Gastrocnemius medialis (tissue), 4 donors: ENCODE data around the gene ZNF689. TPM values are rescaled to one million over a fixed set of nuclear protein-coding genes. Genes with fewer than 3 reads are reported as not detected.
A peak's percentile ranks its signal among the peaks of the same experiment; 100 is the strongest.

ENCODE experiments used
- ATAC-seq, 2 donors: fragments of 150-250 bp; one replicate each; pipeline ENCODE4 v1.9.1; 2016
- DNase-seq, 2 donors: peaks; one replicate each; pipeline ENCODE4 v3.0.0-alpha.2; 2019
- H3K27ac ChIP-seq, 4 donors: fragments of 200-600 bp; sonication (generic); 1 replicate in 1 of 4; 2 replicates in 3 of 4; pipeline ENCODE4 v1.5.1; 2016 to 2018; ENCODE audit warnings: mild to moderate bottlenecking in 2 of 4, moderate library complexity in 1 of 4
- H3K27me3 ChIP-seq, 3 donors: fragments of 200-600 bp; sonication (generic) in 2 of 3; 1 replicate in 1 of 3; 2 replicates in 2 of 3; pipeline versions ENCODE4 v1.5.1 to v1.6.0; 2016 to 2019; ENCODE audit warnings: mild to moderate bottlenecking in 1 of 3, moderate library complexity in 1 of 3
- H3K36me3 ChIP-seq, 2 donors: fragments of 200-600 bp; sonication (generic) in 1 of 2; one replicate each; pipeline ENCODE4 v1.5.1; 2017 to 2018
- H3K4me1 ChIP-seq, 2 donors: fragments of 200-600 bp; sonication (generic) in 1 of 2; one replicate each; pipeline ENCODE4 v1.5.1; 2016 to 2017; ENCODE audit warnings: mild to moderate bottlenecking in 2 of 2
- H3K4me3 ChIP-seq, 4 donors: fragments of 200-600 bp; sonication (generic) in 3 of 4; 1 replicate in 1 of 4; 2 replicates in 3 of 4; pipeline ENCODE4 v1.5.1; 2016 to 2019; ENCODE audit warnings: mild to moderate bottlenecking in 2 of 4
- H3K9me3 ChIP-seq, 3 donors: fragments of 200-600 bp; sonication (generic) in 2 of 3; 1 replicate in 1 of 3; 2 replicates in 2 of 3; pipeline ENCODE4 v1.5.1; 2016 to 2019
- POLR2A ChIP-seq, 2 donors: fragments of 450-650 bp; IDR thresholded peaks; one replicate each; pipeline ENCODE4 v1.6.1; 2017; ENCODE audit warnings: antibody characterized with exemption in 2 of 2, mild to moderate bottlenecking in 2 of 2, moderate library complexity in 2 of 2
- in situ Hi-C, 4 donors: fragments of 200-750 bp; cut with MboI; loops; one replicate each; pipeline versions ENCODE4 v1.15.0 to v1.8.0; 2017; ENCODE audit warnings: low sequenced_read_pairs in 4 of 4
- intact Hi-C: fragments of 100-400 bp; cut with DNase I; formaldehyde crosslinking; loops from one replicate; pipeline ENCODE4 v1.15.1; 2023; ENCODE audit warnings: low total_unique reads
- total RNA-seq, 4 donors: library from RNA; depleted of rRNA; stranded (reverse); fragments of >200 nt; gene quantifications; one replicate each; pipeline versions ENCODE4 v1.1.0 to v1.2.3, GENCODE V29; 2016
- TF ChIP-seq, protein P1 (sequence below), 5 experiments: fragments of 450-650 bp in 3 of 5; fragments of 200-600 bp in 2 of 5; sonication (generic) in 2 of 5; IDR thresholded peaks in 4 of 5; conservative IDR thresholded peaks in 1 of 5; 1 replicate in 4 of 5; 2 replicates in 1 of 5; pipeline ENCODE4 v1.5.1; 2016 to 2019; ENCODE audit warnings: antibody characterized with exemption in 5 of 5, mild to moderate bottlenecking in 3 of 5, moderate library complexity in 3 of 5

ZNF689 gene
- 1 to 10 TPM; 2.9 to 6.3 (median 6.1) TPM for total RNA-seq

DNA sequence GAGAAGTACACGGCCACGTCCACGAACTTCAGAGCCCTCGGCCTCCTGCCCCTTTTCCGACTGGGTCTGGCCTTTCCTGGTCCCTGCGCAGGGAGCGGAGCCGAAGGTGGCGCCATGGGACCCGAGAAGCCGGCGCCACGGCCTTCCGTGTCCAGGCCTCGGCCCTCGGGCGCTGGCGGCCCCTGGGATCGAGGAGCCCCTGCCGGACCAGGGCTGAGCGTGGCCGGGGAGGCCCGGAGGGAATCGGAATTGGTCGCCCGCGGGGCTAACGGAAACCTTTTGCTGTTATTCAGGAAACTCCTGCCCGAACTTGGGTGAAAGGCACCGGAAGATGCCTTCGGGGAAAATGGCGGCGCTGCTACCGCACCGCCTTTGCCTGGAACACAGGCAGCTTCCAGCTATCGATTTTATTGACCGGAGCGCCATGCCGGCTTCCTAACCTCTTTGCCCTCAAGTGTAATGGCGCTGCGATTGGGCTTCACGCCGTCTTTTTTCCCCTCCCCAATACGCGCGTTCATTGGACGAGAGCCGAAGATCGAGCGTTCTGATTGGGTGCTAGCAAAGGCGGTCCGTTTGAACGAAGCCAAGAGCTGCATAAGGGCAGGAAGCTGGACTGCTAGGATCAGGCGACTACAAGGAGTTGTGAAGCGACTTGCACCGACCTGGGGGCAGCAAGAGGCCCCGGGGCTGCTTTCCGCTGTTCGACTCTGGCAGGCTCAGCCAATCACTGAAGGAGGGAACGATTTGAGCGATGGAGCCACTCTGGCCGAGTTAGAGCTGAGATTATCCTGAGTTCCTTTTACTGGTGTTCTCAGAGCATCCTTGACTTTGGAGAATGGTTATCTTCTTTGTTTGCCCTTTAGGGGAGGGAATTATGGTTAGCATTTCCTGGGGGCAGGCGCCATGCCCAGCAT, at the start of gene ZNF689:
ZNF689 (minus strand) TSS at position 464 of the 914 bp plus-strand sequence; CDS start at position 116, 348 bp downstream.
- intact Hi-C loops: loop anchor here (1.0 to 5.0 kb wide), 4 partner anchors 25 to 40 kb away; partner anchors contain the start of genes PRR14, ZNF688 and ZNF785
- Histone ChIP-seq H3K9me3 (no peaks in the 10 kb centered on the region), H3K36me3 (peaks cover 0 to 26% of the 10 kb centered on the region in 2 donors), H3K4me1 (no peaks in the 10 kb centered on the region), H3K4me3 (peak within 1 kb of the TSS; percentile 80 to 100 (median 98)), H3K27me3 (no peaks in the 10 kb centered on the region), H3K27ac (peak within 1 kb of the TSS; percentile 91 to 99 (median 94))
- DNase-seq (peak; percentile 94), ATAC-seq (peak; percentile 100)
- in situ Hi-C loops: no loop called here
- TF ChIP-seq POLR2A (IDR thresholded peaks at IDR 0.05): peak in 1 of 2 donors; percentile 45
- TF ChIP-seq, protein P1, sequence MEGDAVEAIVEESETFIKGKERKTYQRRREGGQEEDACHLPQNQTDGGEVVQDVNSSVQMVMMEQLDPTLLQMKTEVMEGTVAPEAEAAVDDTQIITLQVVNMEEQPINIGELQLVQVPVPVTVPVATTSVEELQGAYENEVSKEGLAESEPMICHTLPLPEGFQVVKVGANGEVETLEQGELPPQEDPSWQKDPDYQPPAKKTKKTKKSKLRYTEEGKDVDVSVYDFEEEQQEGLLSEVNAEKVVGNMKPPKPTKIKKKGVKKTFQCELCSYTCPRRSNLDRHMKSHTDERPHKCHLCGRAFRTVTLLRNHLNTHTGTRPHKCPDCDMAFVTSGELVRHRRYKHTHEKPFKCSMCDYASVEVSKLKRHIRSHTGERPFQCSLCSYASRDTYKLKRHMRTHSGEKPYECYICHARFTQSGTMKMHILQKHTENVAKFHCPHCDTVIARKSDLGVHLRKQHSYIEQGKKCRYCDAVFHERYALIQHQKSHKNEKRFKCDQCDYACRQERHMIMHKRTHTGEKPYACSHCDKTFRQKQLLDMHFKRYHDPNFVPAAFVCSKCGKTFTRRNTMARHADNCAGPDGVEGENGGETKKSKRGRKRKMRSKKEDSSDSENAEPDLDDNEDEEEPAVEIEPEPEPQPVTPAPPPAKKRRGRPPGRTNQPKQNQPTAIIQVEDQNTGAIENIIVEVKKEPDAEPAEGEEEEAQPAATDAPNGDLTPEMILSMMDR (IDR thresholded peaks at IDR 0.05 in 4 of 5, conservative IDR thresholded peaks at IDR 0.05 in 1 of 5): no peak

DNA sequence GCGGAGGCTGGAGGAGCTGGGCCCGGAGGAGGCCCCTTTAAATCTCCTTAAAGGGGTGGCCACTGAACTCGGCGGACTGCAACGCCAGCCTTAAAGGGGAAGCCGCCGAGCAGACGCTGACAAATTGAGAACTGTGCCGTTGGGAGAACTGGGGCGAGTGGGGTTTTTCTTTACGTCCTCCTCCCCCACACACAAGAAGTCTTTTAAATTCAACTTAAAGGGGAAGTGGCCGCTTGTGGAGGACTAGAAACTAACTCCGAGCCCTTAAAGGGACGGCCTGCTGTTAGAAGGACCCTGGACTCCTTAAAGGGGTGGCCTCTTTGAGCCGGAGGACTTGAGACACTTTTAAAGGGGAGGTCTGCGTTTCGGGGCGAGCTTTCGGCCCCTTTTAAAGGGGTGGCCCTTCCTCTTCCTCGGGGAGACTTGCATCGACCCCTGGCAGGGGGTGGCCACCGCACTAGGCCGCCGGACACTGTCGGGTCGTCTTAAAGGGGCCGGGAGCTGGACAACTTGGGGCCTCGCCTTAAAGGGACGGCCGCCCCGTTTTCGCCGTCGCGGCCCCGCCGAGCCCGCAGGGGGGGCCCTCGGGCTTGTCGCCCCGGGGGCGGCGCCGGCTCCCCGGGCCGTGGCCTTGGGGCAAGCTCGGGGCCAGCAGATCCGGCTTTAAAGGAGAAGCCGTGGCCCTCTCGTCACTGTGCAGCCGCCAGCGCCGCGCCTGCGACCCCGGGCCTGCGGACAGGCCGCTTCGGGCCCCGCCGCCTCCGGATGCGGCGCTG, 48.7 kb upstream of the ZNF689 start:
- intact Hi-C loops (loop anchor here (1.0 to 2.0 kb wide), 5 partner anchors 9 to 414 kb away; partner anchors contain the start of gene PRR14), in situ Hi-C loops (no loop called here)
- Histone ChIP-seq H3K4me3 (peak overlapping the region; percentile 61 to 89 (median 79)), H3K4me1 (peaks cover 32 to 33% of the 10 kb centered on the region in 2 donors), H3K9me3 (no peaks in the 10 kb centered on the region), H3K27ac (peak overlapping the region; percentile 90 to 99 (median 96)), H3K36me3 (peaks cover 3 to 53% of the 10 kb centered on the region in 2 donors), H3K27me3 (no peaks in the 10 kb centered on the region)
- TF ChIP-seq, protein P1 (IDR thresholded peaks at IDR 0.05 in 4 of 5, conservative IDR thresholded peaks at IDR 0.05 in 1 of 5): peak in 2 of 5 experiments; percentile 10 to 41
- TF ChIP-seq POLR2A (IDR thresholded peaks at IDR 0.05): no peak
- peak; percentile 87 to 94 for DNase-seq
- ATAC-seq: peak; percentile 64 to 68

DNA sequence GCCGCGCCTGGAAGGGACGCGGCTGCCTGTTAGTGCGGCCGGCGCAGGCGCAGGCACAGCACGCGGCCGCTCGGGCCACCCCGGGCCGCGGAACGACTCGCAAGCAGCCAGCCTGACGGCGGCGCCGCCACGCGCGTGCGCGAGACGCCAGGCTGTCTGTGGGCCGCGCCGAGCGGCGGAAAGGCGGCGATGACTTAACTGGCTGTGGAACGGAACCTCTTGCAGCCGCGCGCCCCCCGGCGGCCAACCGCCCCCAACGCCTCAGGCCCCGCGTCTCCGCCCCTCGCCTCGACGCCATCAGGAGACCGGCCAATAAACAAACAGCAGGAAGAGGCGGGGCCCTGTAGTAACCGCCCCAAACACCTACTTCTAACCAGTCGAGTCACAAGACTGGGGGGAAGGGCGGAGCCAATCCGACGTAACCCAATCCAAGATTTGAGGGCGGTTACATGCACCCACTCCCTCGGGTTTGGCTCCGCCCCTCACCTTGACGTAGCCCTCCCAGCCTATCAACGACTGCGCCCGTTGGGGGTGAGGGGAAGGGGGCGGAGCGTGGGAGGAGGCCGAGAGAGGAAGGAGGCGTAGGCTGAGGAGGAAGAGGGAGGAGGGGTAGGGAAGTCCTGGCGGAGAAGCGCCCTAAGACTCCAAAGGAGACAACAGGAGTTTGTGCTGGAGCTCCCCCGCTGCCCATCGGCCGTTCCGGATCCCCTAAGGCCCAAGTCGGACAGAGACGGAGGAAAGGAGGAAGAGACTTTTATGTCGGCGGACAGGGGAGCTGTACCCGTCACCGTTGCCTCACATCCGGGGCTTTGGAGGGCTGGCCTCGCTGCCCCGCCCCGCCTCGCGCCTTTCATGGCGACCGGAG, 47.9 kb upstream of the ZNF689 start, which contains the start of gene FBRS:
FBRS (plus strand) TSS at position 566 of the 865 bp plus-strand sequence. CDS start 1,088 bp downstream, outside the sequence.
- ATAC-seq (peak; percentile 83 to 88), DNase-seq (peak; percentile 100)
- peak; percentile 83 to 88 for TF ChIP-seq POLR2A (IDR thresholded peaks at IDR 0.05)
- TF ChIP-seq, protein P1 (IDR thresholded peaks at IDR 0.05 in 4 of 5, conservative IDR thresholded peaks at IDR 0.05 in 1 of 5): peak; percentile 64 to 90 (median 83)
- H3K27me3 ChIP-seq: no peaks in the 10 kb centered on the region
- peaks cover 3 to 53% of the 10 kb centered on the region in 2 donors for H3K36me3 ChIP-seq
- peak within 1 kb of the TSS; percentile 93 to 99 (median 96) for H3K27ac ChIP-seq
- no peaks in the 10 kb centered on the region for H3K9me3 ChIP-seq
- in situ Hi-C loops: no loop called here
- intact Hi-C loops: loop anchor here (1.0 to 2.0 kb wide), 5 partner anchors 8 to 415 kb away; partner anchors contain the start of gene PRR14
- peak within 1 kb of the TSS; percentile 61 to 89 (median 79) for H3K4me3 ChIP-seq
- peaks cover 32 to 33% of the 10 kb centered on the region in 2 donors for H3K4me1 ChIP-seq
